Neural progenitor cell (in vitro differentiated cells): ENCODE data around the gene CCNK. TPM values are rescaled to one million over a fixed set of nuclear protein-coding genes. Genes with fewer than 3 reads are reported as not detected.

Experiments
- DNase-seq: peaks from one replicate; pipeline ENCODE4 v3.0.0-alpha.2; 2016; ENCODE audit warnings: low spot score
- H2AFZ ChIP-seq: fragments of 200-600 bp; sonication (generic); replicated peaks from 2 replicates; pipeline ENCODE4 v1.6.1; 2016; ENCODE audit warnings: antibody characterized with exemption
- H3F3A ChIP-seq: fragments of 200-600 bp; sonication (generic); 2 replicates; pipeline ENCODE4 v1.6.1; 2016; ENCODE audit warnings: antibody characterized with exemption, low read depth
- H3K27ac ChIP-seq: fragments of 200-600 bp; sonication (generic); 2 replicates; pipeline ENCODE4 v1.5.1; 2016; ENCODE audit warnings: mild to moderate bottlenecking
- H3K27me3 ChIP-seq: fragments of 200-600 bp; sonication (generic); 2 replicates; pipeline ENCODE4 v1.6.1; 2016; ENCODE audit warnings: mild to moderate bottlenecking, moderate library complexity
- H3K36me3 ChIP-seq: fragments of 200-600 bp; sonication (generic); 2 replicates; pipeline ENCODE4 v1.5.1; 2016
- H3K4me1 ChIP-seq: fragments of 200-600 bp; sonication (generic); 2 replicates; pipeline ENCODE4 v1.6.1; 2016; ENCODE audit warnings: mixed run types
- H3K4me2 ChIP-seq: fragments of 200-600 bp; sonication (generic); 2 replicates; pipeline ENCODE4 v1.6.1; 2016
- H3K4me3 ChIP-seq: fragments of 200-600 bp; sonication (generic); 2 replicates; pipeline ENCODE4 v1.5.1; 2016
- H3K79me2 ChIP-seq: fragments of 200-600 bp; sonication (generic); 2 replicates; pipeline ENCODE4 v1.6.1; 2016; ENCODE audit warnings: low read depth
- H3K9ac ChIP-seq: fragments of 200-600 bp; sonication (generic); 2 replicates; pipeline ENCODE4 v1.6.1; 2016
- H3K9me3 ChIP-seq: fragments of 200-600 bp; sonication (generic); 2 replicates; pipeline ENCODE4 v1.5.1; 2016; ENCODE audit warnings: low read depth
- H4K20me1 ChIP-seq: fragments of 200-600 bp; sonication (generic); 2 replicates; pipeline ENCODE4 v1.6.1; 2016; ENCODE audit warnings: low read depth
- H3K27ac Mint-ChIP-seq: 3 replicates; pipeline ENCODE4 v1.8.0; 2021; ENCODE audit warnings: mixed read lengths
- H3K27me3 Mint-ChIP-seq: 2 replicates; pipeline ENCODE4 v1.8.0; 2022; ENCODE audit warnings: low read depth, mild to moderate bottlenecking, inconsistent platforms, moderate library complexity, mixed read lengths; ENCODE audit not compliant: insufficient read depth
- H3K36me3 Mint-ChIP-seq: 3 replicates; pipeline ENCODE4 v1.8.0; 2021; ENCODE audit warnings: mixed read lengths
- H3K4me1 Mint-ChIP-seq: 3 replicates; pipeline ENCODE4 v1.8.0; 2021; ENCODE audit warnings: mixed read lengths
- H3K4me3 Mint-ChIP-seq: 3 replicates; pipeline ENCODE4 v1.8.0; 2021; ENCODE audit warnings: mild to moderate bottlenecking, moderate library complexity, mixed read lengths
- H3K9me3 Mint-ChIP-seq: 3 replicates; pipeline ENCODE4 v1.8.0; 2020; ENCODE audit warnings: mixed read lengths
- EZH2 ChIP-seq: fragments of 200-600 bp; sonication (generic); IDR thresholded peaks from 2 replicates; pipeline ENCODE4 v1.6.1; 2017; ENCODE audit warnings: antibody characterized with exemption, mild to moderate bottlenecking, moderate library complexity
- EZH2phosphoT487 ChIP-seq: fragments of 200-600 bp; sonication (generic); IDR thresholded peaks from 2 replicates; pipeline ENCODE4 v1.6.1; 2017; ENCODE audit warnings: antibody characterized with exemption
- total RNA-seq: library from RNA; depleted of rRNA; stranded (reverse); fragments of >200 nt; gene quantifications from 2 replicates; pipeline ENCODE4 v1.2.3, GENCODE V29; 2015; ENCODE audit warnings: low replicate concordance
- TF ChIP-seq, protein P1 (sequence below): fragments of 200-600 bp; sonication (generic); IDR thresholded peaks from 2 replicates; pipeline ENCODE4 v1.5.1; 2017; ENCODE audit warnings: antibody characterized with exemption, mild to moderate bottlenecking

Gene CCNK
- total RNA-seq, 1 donor from 2014 or later, result 19.0 TPM

- DNase-seq, result no peak
- Histone ChIP-seq H3F3A (no peaks in the 10 kb centered on the region), H3K4me3 (no peak overlapping the region), H3K4me2 (no peak overlapping the region), H3K36me3 (peaks cover 8% of the 10 kb centered on the region), H3K4me1 (no peaks in the 10 kb centered on the region), H3K79me2 (peaks cover 12% of the 10 kb centered on the region), H3K27ac (no peak overlapping the region), H4K20me1 (peaks cover 34% of the 10 kb centered on the region), H3K27me3 (no peaks in the 10 kb centered on the region), H3K9me3 (no peaks in the 10 kb centered on the region), H2AFZ (no peak overlapping the region), H3K9ac (no peak overlapping the region)
- no peak overlapping the region for H3K4me3 Mint-ChIP-seq
- peaks cover 2% of the 10 kb centered on the region for H3K27me3 Mint-ChIP-seq
- H3K36me3 Mint-ChIP-seq, result peaks cover 26% of the 10 kb centered on the region
- peaks cover 4% of the 10 kb centered on the region for H3K4me1 Mint-ChIP-seq
- TF ChIP-seq, protein P1, sequence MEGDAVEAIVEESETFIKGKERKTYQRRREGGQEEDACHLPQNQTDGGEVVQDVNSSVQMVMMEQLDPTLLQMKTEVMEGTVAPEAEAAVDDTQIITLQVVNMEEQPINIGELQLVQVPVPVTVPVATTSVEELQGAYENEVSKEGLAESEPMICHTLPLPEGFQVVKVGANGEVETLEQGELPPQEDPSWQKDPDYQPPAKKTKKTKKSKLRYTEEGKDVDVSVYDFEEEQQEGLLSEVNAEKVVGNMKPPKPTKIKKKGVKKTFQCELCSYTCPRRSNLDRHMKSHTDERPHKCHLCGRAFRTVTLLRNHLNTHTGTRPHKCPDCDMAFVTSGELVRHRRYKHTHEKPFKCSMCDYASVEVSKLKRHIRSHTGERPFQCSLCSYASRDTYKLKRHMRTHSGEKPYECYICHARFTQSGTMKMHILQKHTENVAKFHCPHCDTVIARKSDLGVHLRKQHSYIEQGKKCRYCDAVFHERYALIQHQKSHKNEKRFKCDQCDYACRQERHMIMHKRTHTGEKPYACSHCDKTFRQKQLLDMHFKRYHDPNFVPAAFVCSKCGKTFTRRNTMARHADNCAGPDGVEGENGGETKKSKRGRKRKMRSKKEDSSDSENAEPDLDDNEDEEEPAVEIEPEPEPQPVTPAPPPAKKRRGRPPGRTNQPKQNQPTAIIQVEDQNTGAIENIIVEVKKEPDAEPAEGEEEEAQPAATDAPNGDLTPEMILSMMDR, result no peak
- TF ChIP-seq EZH2phosphoT487 (no peak), EZH2 (no peak)
- no peaks in the 10 kb centered on the region for H3K9me3 Mint-ChIP-seq
- H3K27ac Mint-ChIP-seq, result no peak overlapping the region
Measured at GRCh38 chr14:99460793-99461192, 20.4 kb upstream of the CCNK start.

- Mint-ChIP-seq H3K4me1 (peaks cover 4% of the 10 kb centered on the region), H3K4me3 (no peak overlapping the region), H3K36me3 (peaks cover 25% of the 10 kb centered on the region), H3K27ac (no peak overlapping the region), H3K9me3 (no peaks in the 10 kb centered on the region), H3K27me3 (peaks cover 2% of the 10 kb centered on the region)
- Histone ChIP-seq H3K36me3 (peaks cover 8% of the 10 kb centered on the region), H3K27me3 (no peaks in the 10 kb centered on the region), H3K9me3 (no peaks in the 10 kb centered on the region), H3K4me3 (no peak overlapping the region), H3K27ac (no peak overlapping the region), H3K79me2 (peaks cover 19% of the 10 kb centered on the region), H2AFZ (no peak overlapping the region), H4K20me1 (peaks cover 35% of the 10 kb centered on the region), H3K9ac (no peak overlapping the region), H3K4me1 (no peaks in the 10 kb centered on the region), H3K4me2 (no peak overlapping the region), H3F3A (no peaks in the 10 kb centered on the region)
- DNase-seq, result no peak
- TF ChIP-seq EZH2 (no peak), EZH2phosphoT487 (no peak)
- TF ChIP-seq, protein P1, result no peak
Measured at GRCh38 chr14:99461411-99462085, 19.7 kb upstream of the CCNK start.

- Histone ChIP-seq H2AFZ (no peak overlapping the region), H3K79me2 (peaks cover 26% of the 10 kb centered on the region), H3K4me1 (no peaks in the 10 kb centered on the region), H3K9me3 (no peaks in the 10 kb centered on the region), H3K4me2 (no peak overlapping the region), H4K20me1 (peaks cover 41% of the 10 kb centered on the region), H3K4me3 (no peak overlapping the region), H3F3A (no peaks in the 10 kb centered on the region), H3K27ac (no peak overlapping the region), H3K9ac (no peak overlapping the region), H3K36me3 (peaks cover 8% of the 10 kb centered on the region), H3K27me3 (no peaks in the 10 kb centered on the region)
- no peak overlapping the region for H3K4me3 Mint-ChIP-seq
- H3K36me3 Mint-ChIP-seq, result peaks cover 20% of the 10 kb centered on the region
- H3K27ac Mint-ChIP-seq, result no peak overlapping the region
- peaks cover 2% of the 10 kb centered on the region for H3K27me3 Mint-ChIP-seq
- DNase-seq, result no peak
- no peak for TF ChIP-seq EZH2phosphoT487
- TF ChIP-seq EZH2, result no peak
- TF ChIP-seq, protein P1, result no peak
- H3K9me3 Mint-ChIP-seq, result no peaks in the 10 kb centered on the region
- peaks cover 4% of the 10 kb centered on the region for H3K4me1 Mint-ChIP-seq
Measured at GRCh38 chr14:99462210-99462609, 19.0 kb upstream of the CCNK start.
